Gastrocnemius medialis (tissue), 4 donors: ENCODE data around the gene UNC93A. TPM values are rescaled to one million over a fixed set of nuclear protein-coding genes. Genes with fewer than 3 reads are reported as not detected.
"Not testable (repeated sequence)": the region's sequence is repeated elsewhere in the genome, so short reads cannot be mapped to it uniquely, and the experiment has no call there.

Experiments
- ATAC-seq, 2 donors: fragments of 150-250 bp; one replicate each; pipeline ENCODE4 v1.9.1; 2016
- DNase-seq, 2 donors: peaks; one replicate each; pipeline ENCODE4 v3.0.0-alpha.2; 2019
- H3K27ac ChIP-seq, 4 donors: fragments of 200-600 bp; sonication (generic); 1 replicate in 1 of 4; 2 replicates in 3 of 4; pipeline ENCODE4 v1.5.1; 2016 to 2018; ENCODE audit warnings: mild to moderate bottlenecking in 2 of 4, moderate library complexity in 1 of 4
- H3K27me3 ChIP-seq, 3 donors: fragments of 200-600 bp; sonication (generic) in 2 of 3; 1 replicate in 1 of 3; 2 replicates in 2 of 3; pipeline versions ENCODE4 v1.5.1 to v1.6.0; 2016 to 2019; ENCODE audit warnings: mild to moderate bottlenecking in 1 of 3, moderate library complexity in 1 of 3
- H3K36me3 ChIP-seq, 2 donors: fragments of 200-600 bp; sonication (generic) in 1 of 2; one replicate each; pipeline ENCODE4 v1.5.1; 2017 to 2018
- H3K4me1 ChIP-seq, 2 donors: fragments of 200-600 bp; sonication (generic) in 1 of 2; one replicate each; pipeline ENCODE4 v1.5.1; 2016 to 2017; ENCODE audit warnings: mild to moderate bottlenecking in 2 of 2
- H3K4me3 ChIP-seq, 4 donors: fragments of 200-600 bp; sonication (generic) in 3 of 4; 1 replicate in 1 of 4; 2 replicates in 3 of 4; pipeline ENCODE4 v1.5.1; 2016 to 2019; ENCODE audit warnings: mild to moderate bottlenecking in 2 of 4
- H3K9me3 ChIP-seq, 3 donors: fragments of 200-600 bp; sonication (generic) in 2 of 3; 1 replicate in 1 of 3; 2 replicates in 2 of 3; pipeline ENCODE4 v1.5.1; 2016 to 2019
- CTCF ChIP-seq, 5 experiments: fragments of 450-650 bp in 3 of 5; fragments of 200-600 bp in 2 of 5; sonication (generic) in 2 of 5; IDR thresholded peaks in 4 of 5; conservative IDR thresholded peaks in 1 of 5; 1 replicate in 4 of 5; 2 replicates in 1 of 5; pipeline ENCODE4 v1.5.1; 2016 to 2019; ENCODE audit warnings: antibody characterized with exemption in 5 of 5, mild to moderate bottlenecking in 3 of 5, moderate library complexity in 3 of 5
- POLR2A ChIP-seq, 2 donors: fragments of 450-650 bp; IDR thresholded peaks; one replicate each; pipeline ENCODE4 v1.6.1; 2017; ENCODE audit warnings: antibody characterized with exemption in 2 of 2, mild to moderate bottlenecking in 2 of 2, moderate library complexity in 2 of 2
- in situ Hi-C, 4 donors: fragments of 200-750 bp; cut with MboI; loops; one replicate each; pipeline versions ENCODE4 v1.15.0 to v1.8.0; 2017; ENCODE audit warnings: low sequenced_read_pairs in 4 of 4
- intact Hi-C: fragments of 100-400 bp; cut with DNase I; formaldehyde crosslinking; loops from one replicate; pipeline ENCODE4 v1.15.1; 2023; ENCODE audit warnings: low total_unique reads
- total RNA-seq, 4 donors: library from RNA; depleted of rRNA; stranded (reverse); fragments of >200 nt; gene quantifications; one replicate each; pipeline versions ENCODE4 v1.1.0 to v1.2.3, GENCODE V29; 2016

The UNC93A gene
- total RNA-seq, 4 donors from 2014 or later: not detected

DNA sequence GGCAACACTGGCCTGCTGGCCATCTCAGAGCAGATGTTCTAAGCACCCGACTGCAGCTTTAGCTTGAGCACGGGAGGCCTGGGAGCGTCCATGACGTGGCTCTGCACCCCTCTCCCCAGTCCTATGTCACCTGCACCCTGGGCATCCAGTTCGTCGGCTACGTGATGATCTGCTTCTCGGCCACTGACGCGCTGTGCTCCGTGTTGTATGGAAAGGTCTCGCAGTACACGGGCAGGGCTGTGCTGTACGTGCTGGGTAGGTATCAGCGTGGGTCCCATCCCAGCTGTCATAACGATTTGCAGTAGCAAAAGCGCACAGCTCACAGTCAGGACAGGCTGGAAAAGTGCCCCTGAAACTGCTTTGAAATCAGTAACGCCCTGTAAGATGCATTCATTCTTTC, 14.7 kb downstream of the UNC93A start:
- peaks cover 0 to 7% (median 4%) of the 10 kb centered on the region in 3 donors for H3K27me3 ChIP-seq
- no peaks in the 10 kb centered on the region for H3K36me3 ChIP-seq
- H3K4me3 ChIP-seq: no peak overlapping the region
- H3K4me1 ChIP-seq: no peaks in the 10 kb centered on the region
- H3K9me3 ChIP-seq: no peaks in the 10 kb centered on the region
- intact Hi-C loops (no loop called here), in situ Hi-C loops (no loop called here)
- H3K27ac ChIP-seq: no peak overlapping the region
- no peak for TF ChIP-seq CTCF (IDR thresholded peaks at IDR 0.05 in 4 of 5, conservative IDR thresholded peaks at IDR 0.05 in 1 of 5)
- TF ChIP-seq POLR2A (IDR thresholded peaks at IDR 0.05): no peak
- no peak for ATAC-seq
- no peak for DNase-seq

GRCh38 chr6:167306401-167306998, 15.4 kb downstream of the UNC93A start:
- no peaks in the 10 kb centered on the region for H3K4me1 ChIP-seq
- ATAC-seq (no peak), DNase-seq (no peak)
- H3K4me3 ChIP-seq: no peak overlapping the region
- H3K36me3 ChIP-seq: no peaks in the 10 kb centered on the region
- peaks cover 0 to 7% (median 4%) of the 10 kb centered on the region in 3 donors for H3K27me3 ChIP-seq
- intact Hi-C loops (no loop called here), in situ Hi-C loops (no loop called here)
- no peak overlapping the region for H3K27ac ChIP-seq
- TF ChIP-seq POLR2A (IDR thresholded peaks at IDR 0.05): no peak
- no peak for TF ChIP-seq CTCF (IDR thresholded peaks at IDR 0.05 in 4 of 5, conservative IDR thresholded peaks at IDR 0.05 in 1 of 5)
- no peaks in the 10 kb centered on the region for H3K9me3 ChIP-seq

GRCh38 chr6:167307342-167307955, 16.3 kb downstream of the UNC93A start:
- ATAC-seq (no peak), DNase-seq (no peak)
- Histone ChIP-seq H3K27ac (no peak overlapping the region), H3K27me3 (peaks cover 0 to 9% (median 4%) of the 10 kb centered on the region in 3 donors), H3K9me3 (no peaks in the 10 kb centered on the region), H3K4me1 (no peaks in the 10 kb centered on the region), H3K36me3 (no peaks in the 10 kb centered on the region), H3K4me3 (no peak overlapping the region)
- TF ChIP-seq POLR2A (IDR thresholded peaks at IDR 0.05) (no peak), CTCF (IDR thresholded peaks at IDR 0.05 in 4 of 5, conservative IDR thresholded peaks at IDR 0.05 in 1 of 5) (no peak)
- in situ Hi-C loops: no loop called here
- intact Hi-C loops: no loop called here

DNA sequence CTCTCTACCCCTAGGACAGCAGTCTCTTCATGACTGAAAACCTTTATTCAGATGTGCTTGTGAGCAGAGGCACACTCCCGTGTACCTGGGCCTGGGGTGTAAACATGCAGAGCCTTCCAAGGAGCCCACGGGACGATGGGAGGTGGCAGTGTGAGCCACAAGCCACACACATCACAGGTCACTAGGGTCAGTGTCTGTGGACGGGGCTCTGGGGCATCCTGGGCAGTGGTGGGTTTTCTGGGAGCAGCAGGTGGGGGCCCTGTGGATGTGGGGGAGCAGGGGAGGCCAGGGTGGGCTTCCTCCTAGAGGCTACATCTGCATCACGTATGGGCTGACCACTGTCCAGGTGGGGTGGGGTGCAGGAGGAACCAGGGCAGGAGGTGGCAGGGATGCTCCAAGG, 17.1 kb downstream of the UNC93A start:
- DNase-seq: no peak
- Histone ChIP-seq H3K27me3 (peaks cover 0 to 9% (median 4%) of the 10 kb centered on the region in 3 donors), H3K4me1 (no peaks in the 10 kb centered on the region), H3K9me3 (no peaks in the 10 kb centered on the region), H3K27ac (no peak overlapping the region), H3K36me3 (no peaks in the 10 kb centered on the region), H3K4me3 (no peak overlapping the region)
- TF ChIP-seq CTCF (IDR thresholded peaks at IDR 0.05 in 4 of 5, conservative IDR thresholded peaks at IDR 0.05 in 1 of 5) (no peak), POLR2A (IDR thresholded peaks at IDR 0.05) (no peak)
- no peak for ATAC-seq
- in situ Hi-C loops (no loop called here), intact Hi-C loops (no loop called here)

DNA sequence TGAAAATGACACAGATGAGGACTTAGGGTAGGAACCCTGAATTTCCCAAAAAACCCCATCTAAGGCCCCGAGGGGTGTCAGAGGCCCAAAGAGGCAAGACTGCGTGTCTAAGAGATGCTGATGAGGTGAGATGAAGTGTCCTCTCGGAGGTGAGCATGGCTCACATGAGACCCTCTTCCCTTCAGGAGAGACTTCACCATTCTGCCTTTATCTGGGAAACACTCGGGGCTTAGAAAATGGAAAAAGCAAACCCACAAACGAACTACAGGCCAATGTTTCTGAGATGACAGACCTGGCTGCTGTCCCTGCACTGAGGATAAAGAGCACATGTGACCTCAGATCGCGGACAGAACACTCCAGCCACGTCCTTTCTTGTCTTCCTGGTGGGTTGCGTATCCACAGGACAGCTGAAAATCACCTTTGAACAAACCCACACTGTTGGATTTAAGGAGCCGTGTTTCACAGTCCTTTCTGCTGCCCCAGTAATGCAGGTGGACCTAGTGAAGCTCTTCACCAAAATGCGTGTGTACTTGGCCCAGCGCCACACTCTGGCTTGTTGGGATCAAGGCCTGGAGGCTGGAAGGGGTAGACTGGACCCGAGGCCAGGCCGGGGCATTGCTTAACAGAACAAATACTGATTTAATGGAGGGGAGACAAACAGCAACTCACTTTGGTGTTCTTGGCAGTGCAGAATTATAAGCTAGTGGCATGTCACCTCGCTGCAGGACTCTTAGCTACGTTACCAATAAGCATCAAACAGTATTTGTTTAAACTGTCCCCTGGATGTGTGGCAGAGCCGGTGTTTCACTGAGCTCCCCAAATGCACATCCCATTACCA, 18.5 kb downstream of the UNC93A start:
- H3K27me3 ChIP-seq, ATAC-seq, H3K36me3 ChIP-seq, DNase-seq, H3K27ac ChIP-seq, H3K9me3 ChIP-seq, intact Hi-C loops, H3K4me3 ChIP-seq, H3K4me1 ChIP-seq, in situ Hi-C loops: not testable (repeated sequence)
